HUES6 (cell line): ENCODE data around the gene SLC35G2.
"Not testable (repeated sequence)": the region's sequence is repeated elsewhere in the genome, so short reads cannot be mapped to it uniquely, and the experiment has no call there.

Experiments
- H3K27ac ChIP-seq: 2 replicates; pipeline ENCODE4 v1.7.0; 2013; ENCODE audit warnings: low read depth, mild to moderate bottlenecking, low read length, inconsistent platforms
- H3K27me3 ChIP-seq: 2 replicates; pipeline ENCODE4 v1.6.1; 2013; ENCODE audit warnings: low read length; ENCODE audit not compliant: control insufficient read depth, insufficient read depth
- H3K36me3 ChIP-seq: 2 replicates; pipeline ENCODE4 v1.6.1; 2013; ENCODE audit warnings: low read length; ENCODE audit not compliant: control insufficient read depth, insufficient read depth
- H3K4me1 ChIP-seq: 2 replicates; pipeline ENCODE4 v1.6.1; 2013; ENCODE audit warnings: low read length; ENCODE audit not compliant: control insufficient read depth, insufficient read depth
- H3K4me3 ChIP-seq: 2 replicates; pipeline ENCODE4 v1.5.1; 2013; ENCODE audit warnings: low read depth, low read length
- H3K9ac ChIP-seq: one replicate; pipeline ENCODE4 v1.6.1; 2013; ENCODE audit warnings: mild to moderate bottlenecking, low read length
- H3K9me3 ChIP-seq: 2 replicates; pipeline ENCODE4 v1.6.1; 2013; ENCODE audit warnings: low read depth, low read length; ENCODE audit not compliant: control insufficient read depth, insufficient read depth

SLC35G2 gene

GRCh38 chr3:136858381-136858780 is 39.5 kb downstream of the SLC35G2 start:
- no peak overlapping the region for H3K9ac ChIP-seq
- H3K27me3 ChIP-seq = no peaks in the 10 kb centered on the region
- no peaks in the 10 kb centered on the region for H3K9me3 ChIP-seq
- no peak overlapping the region for H3K27ac ChIP-seq
- peaks cover 17% of the 10 kb centered on the region for H3K36me3 ChIP-seq
- H3K4me3 ChIP-seq = no peak overlapping the region
- peaks cover 9% of the 10 kb centered on the region for H3K4me1 ChIP-seq

GRCh38 chr3:136860541-136860940 is 41.6 kb downstream of the SLC35G2 start:
- Histone ChIP-seq H3K27me3 (no peaks in the 10 kb centered on the region), H3K9ac (no peak overlapping the region), H3K27ac (no peak overlapping the region), H3K9me3 (no peaks in the 10 kb centered on the region), H3K4me1 (peaks cover 10% of the 10 kb centered on the region), H3K36me3 (peaks cover 4% of the 10 kb centered on the region; the same call in 1 of the 2 replicates), H3K4me3 (peak overlapping the region; percentile 93)

GRCh38 chr3:136861890-136862616 is 43.1 kb downstream of the SLC35G2 start, which contains the start of gene NCK1:
Gene NCK1, plus strand, starts transcription at chr3:136862208. Its CDS starts 65,794 bp downstream, at chr3:136928002.
- Histone ChIP-seq H3K27ac (peak within 1 kb of the TSS; percentile 54), H3K36me3 (no peaks in the 10 kb centered on the region), H3K27me3 (no peaks in the 10 kb centered on the region), H3K9me3 (no peaks in the 10 kb centered on the region), H3K9ac (peak within 1 kb of the TSS; percentile 85), H3K4me3 (peak within 1 kb of the TSS; percentile 93), H3K4me1 (peaks cover 10% of the 10 kb centered on the region)

- Histone ChIP-seq H3K9me3 (no peaks in the 10 kb centered on the region), H3K4me3 (peak overlapping the region; percentile 93), H3K4me1 (peaks cover 10% of the 10 kb centered on the region), H3K36me3 (peaks cover 5% of the 10 kb centered on the region; the same call in 1 of the 2 replicates), H3K9ac (peak overlapping the region; percentile 85), H3K27ac (peak overlapping the region; percentile 54), H3K27me3 (no peaks in the 10 kb centered on the region)
These were observed 43.8 kb downstream of the SLC35G2 start for GRCh38 chr3:136862617-136863322.

- Histone ChIP-seq H3K27ac (no peak overlapping the region), H3K4me3 (no peak overlapping the region), H3K9me3 (peaks cover 15% of the 10 kb centered on the region), H3K36me3 (peaks cover 28% of the 10 kb centered on the region), H3K27me3 (no peaks in the 10 kb centered on the region), H3K9ac (no peak overlapping the region), H3K4me1 (no peaks in the 10 kb centered on the region)
These were observed 50.4 kb downstream of the SLC35G2 start for GRCh38 chr3:136869282-136869681.

- not testable (repeated sequence) for H3K4me3 ChIP-seq, H3K27me3 ChIP-seq, H3K27ac ChIP-seq, H3K4me1 ChIP-seq, H3K9ac ChIP-seq
- peaks cover 18% of the 10 kb centered on the region for H3K9me3 ChIP-seq
- H3K36me3 ChIP-seq = peaks cover 31% of the 10 kb centered on the region
These were observed 53.3 kb downstream of the SLC35G2 start for GRCh38 chr3:136872258-136872657.

GRCh38 chr3:136879510-136879909 is 60.6 kb downstream of the SLC35G2 start:
- not testable (repeated sequence) for H3K4me3 ChIP-seq, H3K9ac ChIP-seq

GRCh38 chr3:136882571-136882970 is 63.6 kb downstream of the SLC35G2 start:
- Histone ChIP-seq H3K9me3 (peaks cover 9% of the 10 kb centered on the region), H3K27me3 (no peaks in the 10 kb centered on the region), H3K36me3 (no peaks in the 10 kb centered on the region), H3K4me1 (no peaks in the 10 kb centered on the region), H3K9ac (no peak overlapping the region), H3K4me3 (no peak overlapping the region), H3K27ac (no peak overlapping the region)

More at GRCh38 chr3:136879510-136879909, 60.6 kb downstream of the SLC35G2 start:
- peaks cover 11% of the 10 kb centered on the region for H3K9me3 ChIP-seq
- not testable (repeated sequence) for H3K36me3 ChIP-seq, H3K4me1 ChIP-seq, H3K27me3 ChIP-seq, H3K27ac ChIP-seq

- Histone ChIP-seq H3K9ac (no peak overlapping the region), H3K4me3 (no peak overlapping the region), H3K4me1 (no peaks in the 10 kb centered on the region), H3K9me3 (peaks cover 4% of the 10 kb centered on the region), H3K27me3 (no peaks in the 10 kb centered on the region), H3K27ac (no peak overlapping the region), H3K36me3 (0 out of 2 replicates have a peak, but pooled peaks cover 2% of the 10 kb centered on the region)
These were observed 65.2 kb downstream of the SLC35G2 start for GRCh38 chr3:136883967-136884720.

- Histone ChIP-seq H3K9me3 (peaks cover 4% of the 10 kb centered on the region; the same call in 1 of the 2 replicates), H3K4me1 (no peaks in the 10 kb centered on the region), H3K9ac (no peak overlapping the region), H3K27me3 (no peaks in the 10 kb centered on the region), H3K27ac (no peak overlapping the region), H3K36me3 (0 out of 2 replicates have a peak, but pooled peaks cover 3% of the 10 kb centered on the region), H3K4me3 (no peak overlapping the region)
These were observed 66.7 kb downstream of the SLC35G2 start for GRCh38 chr3:136885357-136886213.
